Endothelial cell (in vitro differentiated cells): ENCODE measurements around the gene CACNA1C. TPM values are rescaled to one million over a fixed set of nuclear protein-coding genes. Genes with fewer than 3 reads are reported as not detected.

Experiments used
- DNase-seq: peaks from one replicate; pipeline ENCODE4 v3.0.0; 2021; ENCODE audit warnings: low spot score
- H3K27ac Mint-ChIP-seq: one replicate; pipeline ENCODE4 v1.8.0; 2021; ENCODE audit warnings: mixed read lengths, inconsistent platforms; ENCODE audit not compliant: unreplicated experiment
- H3K27me3 Mint-ChIP-seq: one replicate; pipeline ENCODE4 v1.8.0; 2021; ENCODE audit warnings: mild to moderate bottlenecking, moderate library complexity, mixed read lengths, inconsistent platforms; ENCODE audit not compliant: unreplicated experiment
- H3K36me3 Mint-ChIP-seq: one replicate; pipeline ENCODE4 v1.8.0; 2021; ENCODE audit warnings: mild to moderate bottlenecking, low read depth, mixed read lengths, inconsistent platforms; ENCODE audit not compliant: unreplicated experiment
- H3K4me1 Mint-ChIP-seq: one replicate; pipeline ENCODE4 v1.8.0; 2021; ENCODE audit warnings: mild to moderate bottlenecking, mixed read lengths, inconsistent platforms; ENCODE audit not compliant: unreplicated experiment
- H3K4me3 Mint-ChIP-seq: one replicate; pipeline ENCODE4 v1.8.0; 2021; ENCODE audit warnings: mild to moderate bottlenecking, mixed read lengths, inconsistent platforms; ENCODE audit not compliant: unreplicated experiment
- H3K9me3 Mint-ChIP-seq: one replicate; pipeline ENCODE4 v1.8.0; 2021; ENCODE audit warnings: mixed read lengths, inconsistent platforms; ENCODE audit not compliant: unreplicated experiment
- CTCF ChIP-seq: fragments of 200-600 bp; sonication (generic); IDR thresholded peaks from one replicate; pipeline ENCODE4 v1.5.0; 2021; ENCODE audit warnings: antibody characterized with exemption; ENCODE audit not compliant: unreplicated experiment
- total RNA-seq: library from RNA; stranded (reverse); fragmentation: NEBNext Ultra II Directional; extraction: Animal tissue kit (Norgen Biotek cat#: 25700); gene quantifications from one replicate; pipeline ENCODE4 v1.2.1, GENCODE V29; 2021; ENCODE audit not compliant: unreplicated experiment

CACNA1C gene
- total RNA-seq, 1 donor from 2014 or later, result 11.1 TPM

- H3K4me1 Mint-ChIP-seq, result peaks cover 12% of the 10 kb centered on the region
- H3K27ac Mint-ChIP-seq, result no peak overlapping the region
- TF ChIP-seq CTCF, result no peak
- no peak for DNase-seq
- H3K27me3 Mint-ChIP-seq, result peaks cover 7% of the 10 kb centered on the region
- H3K9me3 Mint-ChIP-seq, result no peaks in the 10 kb centered on the region
- H3K36me3 Mint-ChIP-seq, result no peaks in the 10 kb centered on the region
- no peak overlapping the region for H3K4me3 Mint-ChIP-seq
These were observed 56.3 kb downstream of the CACNA1C start for GRCh38 chr12:2108975-2109671.

- Mint-ChIP-seq H3K27me3 (peaks cover 7% of the 10 kb centered on the region), H3K9me3 (no peaks in the 10 kb centered on the region), H3K27ac (no peak overlapping the region), H3K4me1 (peaks cover 2% of the 10 kb centered on the region), H3K36me3 (no peaks in the 10 kb centered on the region), H3K4me3 (no peak overlapping the region)
- DNase-seq, result no peak
- TF ChIP-seq CTCF, result no peak
These were observed 57.3 kb downstream of the CACNA1C start for GRCh38 chr12:2110127-2110526.

- DNase-seq, result no peak
- H3K27ac Mint-ChIP-seq, result no peak overlapping the region
These were observed 58.2 kb downstream of the CACNA1C start for GRCh38 chr12:2110849-2111566.

GRCh38 chr12:2111826-2112225 is 59.0 kb downstream of the CACNA1C start:
- no peaks in the 10 kb centered on the region for H3K9me3 Mint-ChIP-seq
- no peak for DNase-seq
- no peak overlapping the region for H3K4me3 Mint-ChIP-seq
- H3K36me3 Mint-ChIP-seq, result no peaks in the 10 kb centered on the region
- H3K4me1 Mint-ChIP-seq, result no peaks in the 10 kb centered on the region
- peaks cover 8% of the 10 kb centered on the region for H3K27me3 Mint-ChIP-seq
- TF ChIP-seq CTCF, result no peak
- H3K27ac Mint-ChIP-seq, result no peak overlapping the region

More at GRCh38 chr12:2110849-2111566, 58.2 kb downstream of the CACNA1C start:
- H3K4me3 Mint-ChIP-seq, result no peak overlapping the region
- peaks cover 8% of the 10 kb centered on the region for H3K27me3 Mint-ChIP-seq
- no peak for TF ChIP-seq CTCF
- no peaks in the 10 kb centered on the region for H3K36me3 Mint-ChIP-seq
- H3K4me1 Mint-ChIP-seq, result no peaks in the 10 kb centered on the region
- H3K9me3 Mint-ChIP-seq, result no peaks in the 10 kb centered on the region

GRCh38 chr12:2112401-2112800 is 59.6 kb downstream of the CACNA1C start:
- TF ChIP-seq CTCF, result no peak
- H3K4me3 Mint-ChIP-seq, result no peak overlapping the region
- H3K4me1 Mint-ChIP-seq, result no peaks in the 10 kb centered on the region
- no peaks in the 10 kb centered on the region for H3K9me3 Mint-ChIP-seq
- no peak overlapping the region for H3K27ac Mint-ChIP-seq
- H3K27me3 Mint-ChIP-seq, result peaks cover 8% of the 10 kb centered on the region
- no peak for DNase-seq
- H3K36me3 Mint-ChIP-seq, result no peaks in the 10 kb centered on the region
